Small intestine (tissue), 7 donors: ENCODE data around the gene LPO. TPM values are rescaled to one million over a fixed set of nuclear protein-coding genes. Genes with fewer than 3 reads are reported as not detected.

ENCODE experiments used
- DNase-seq, 2 donors: peaks; one replicate each; pipeline versions ENCODE4 v3.0.0 to v3.0.0-alpha.2; 2013
- FAIRE-seq: peaks from 2 replicates; lab custom pipeline; 2012; peaks lifted over from hg19 to GRCh38; lab: Jason Lieb, UNC
- H3K27ac ChIP-seq, 3 donors: one replicate each; pipeline ENCODE4 v1.5.1; 2013; ENCODE audit warnings: low read length in 2 of 3, mild to moderate bottlenecking in 2 of 3, control low read depth in 1 of 3, inconsistent platforms in 1 of 3, low read depth in 1 of 3, moderate library complexity in 1 of 3
- H3K27me3 ChIP-seq, 3 donors: one replicate each; pipeline ENCODE4 v1.6.1; 2013; ENCODE audit warnings: low read length in 3 of 3, inconsistent platforms in 1 of 3; ENCODE audit not compliant: control insufficient read depth in 3 of 3, insufficient read depth in 3 of 3
- H3K36me3 ChIP-seq, 3 donors: one replicate each; pipeline ENCODE4 v1.6.1; 2013; ENCODE audit warnings: low read length in 3 of 3, inconsistent platforms in 1 of 3, low read depth in 1 of 3, mild to moderate bottlenecking in 1 of 3, moderate library complexity in 1 of 3; ENCODE audit not compliant: control insufficient read depth in 3 of 3, insufficient read depth in 2 of 3
- H3K4me1 ChIP-seq, 3 donors: one replicate each; pipeline ENCODE4 v1.6.1; 2013; ENCODE audit warnings: low read length in 2 of 3, inconsistent platforms in 1 of 3, low read depth in 1 of 3, mild to moderate bottlenecking in 1 of 3, moderate library complexity in 1 of 3; ENCODE audit not compliant: control insufficient read depth in 3 of 3, insufficient read depth in 2 of 3
- H3K4me3 ChIP-seq, 3 donors: one replicate each; pipeline ENCODE4 v1.5.1; 2013; ENCODE audit warnings: low read length in 3 of 3, control low read depth in 1 of 3, inconsistent platforms in 1 of 3, low read depth in 1 of 3, mild to moderate bottlenecking in 1 of 3, moderate library complexity in 1 of 3
- H3K9me3 ChIP-seq, 2 donors: one replicate each; pipeline ENCODE4 v1.6.1; 2013; ENCODE audit warnings: low read depth in 1 of 2, low read length in 1 of 2; ENCODE audit not compliant: control insufficient read depth in 2 of 2, insufficient read depth in 1 of 2
- whole genome bisulfite sequencing, 3 donors: extraction: QIAGEN DNeasy Blood & Tissue Kit; methylation state at CpG; one replicate each; pipeline ENCODE4 v1.1.7; 2013; 5-methylcytosine and 5-hydroxymethylcytosine counted together
- polyA plus RNA-seq, 4 donors: library from polyadenylated mRNA; stranded (reverse) in 3 of 4; unstranded in 1 of 4; fragments of 200-250 nt in 3 of 4; fragments of 120-200 nt in 1 of 4; gene quantifications; one replicate each; pipeline versions ENCODE4 v1.2.1 to v1.2.3, GENCODE V29; 2013
- donor health status: healthy with polysubstance abuse.
- donor health status: control.
- donor health status: control.
- donor health status: Bipolar disorder and iron deficiency.
- donor health status: healthy.

The LPO gene
- polyA plus RNA-seq, 4 donors: 0.44 to 0.55 TPM; not detected in 2

DNA sequence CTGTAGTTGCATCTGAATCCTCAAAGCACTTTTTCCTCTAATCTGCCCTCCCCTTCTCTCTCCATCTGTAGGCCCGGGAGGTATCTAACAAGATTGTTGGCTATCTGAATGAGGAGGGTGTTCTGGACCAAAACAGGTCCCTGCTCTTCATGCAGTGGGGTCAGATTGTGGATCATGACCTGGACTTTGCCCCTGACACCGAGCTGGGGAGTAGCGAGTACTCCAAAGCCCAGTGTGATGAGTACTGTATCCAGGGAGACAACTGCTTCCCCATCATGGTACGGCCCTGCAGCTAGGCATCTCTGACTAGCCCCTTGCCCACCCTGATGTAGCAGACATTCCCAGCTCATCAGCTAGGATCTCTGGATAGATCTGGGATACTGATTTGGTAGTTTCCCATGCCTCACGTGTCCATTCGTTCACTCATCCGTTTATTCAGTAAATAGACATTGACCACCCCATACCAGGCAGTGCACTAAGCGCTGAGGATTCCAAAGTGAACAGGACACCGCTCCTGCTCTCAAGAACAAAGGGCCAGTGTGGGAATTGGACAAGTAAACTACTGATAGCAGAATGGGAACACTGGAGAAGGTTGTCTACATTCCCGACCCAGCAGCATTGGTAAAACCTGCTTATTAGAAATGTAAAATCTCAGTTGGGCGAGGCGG is 12.1 kb downstream of the LPO start:
- DNase-seq (no peak), FAIRE-seq (no peak)
- 74 to 90% (median 85%) methylated on average over 12 of the region's 12 CpGs for WGBS, 3 donors
- H3K4me1 ChIP-seq: peaks cover 2 to 25% (median 4%) of the 10 kb centered on the region in 3 donors
- H3K27ac ChIP-seq: no peak overlapping the region
- no peaks in the 10 kb centered on the region for H3K9me3 ChIP-seq
- no peaks in the 10 kb centered on the region for H3K36me3 ChIP-seq
- no peak overlapping the region for H3K4me3 ChIP-seq
- peaks cover 0 to 38% (median 10%) of the 10 kb centered on the region in 3 donors for H3K27me3 ChIP-seq

GRCh38 chr17:58252141-58252540 is 13.8 kb downstream of the LPO start:
- no peak overlapping the region for H3K4me3 ChIP-seq
- H3K27me3 ChIP-seq: peaks cover 0 to 38% (median 10%) of the 10 kb centered on the region in 3 donors
- DNase-seq: no peak
- FAIRE-seq: no peak
- H3K4me1 ChIP-seq: peaks cover 0 to 12% (median 4%) of the 10 kb centered on the region in 3 donors
- H3K36me3 ChIP-seq: no peaks in the 10 kb centered on the region
- H3K9me3 ChIP-seq: no peaks in the 10 kb centered on the region
- 72 to 73% (median 72%) methylated on average over 9 of the region's 9 CpGs for WGBS, 3 donors
- no peak overlapping the region for H3K27ac ChIP-seq

DNA sequence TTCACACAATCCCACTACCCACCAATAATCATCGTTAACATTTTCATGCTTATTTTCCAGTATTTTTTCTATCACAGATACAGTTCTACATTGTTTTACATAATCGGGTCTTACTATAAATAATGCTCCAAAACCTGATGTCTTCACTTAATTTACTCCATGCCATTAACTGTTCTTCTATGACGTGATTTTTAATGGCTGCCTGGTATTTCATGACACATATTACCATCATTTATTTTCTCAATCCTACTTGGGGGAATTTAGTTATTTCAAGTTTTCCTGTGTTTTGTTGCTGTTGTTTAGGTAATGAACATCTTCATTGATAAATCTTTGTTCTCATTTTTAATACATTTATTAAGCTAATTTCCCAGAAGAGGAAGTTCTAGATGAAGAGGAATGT is 14.7 kb downstream of the LPO start:
- Histone ChIP-seq H3K27me3 (peaks cover 0 to 38% (median 10%) of the 10 kb centered on the region in 3 donors), H3K4me3 (no peak overlapping the region), H3K9me3 (no peaks in the 10 kb centered on the region), H3K36me3 (no peaks in the 10 kb centered on the region), H3K27ac (no peak overlapping the region), H3K4me1 (peaks cover 0 to 7% (median 4%) of the 10 kb centered on the region in 3 donors)
- no peak for DNase-seq
- no peak for FAIRE-seq
- WGBS, 3 donors: 79 to 89% (median 82%) methylated on average over 3 of the region's 3 CpGs

GRCh38 chr17:58254803-58255202 is 16.4 kb downstream of the LPO start:
- DNase-seq (peak in 1 of 2 donors; percentile 24), FAIRE-seq (no peak)
- H3K36me3 ChIP-seq: no peaks in the 10 kb centered on the region
- 18 to 22% (median 19%) methylated on average over 8 of the region's 8 CpGs for WGBS, 3 donors
- H3K4me3 ChIP-seq: no peak overlapping the region
- H3K9me3 ChIP-seq: no peaks in the 10 kb centered on the region
- H3K27me3 ChIP-seq: peaks cover 0 to 29% (median 10%) of the 10 kb centered on the region in 3 donors
- no peaks in the 10 kb centered on the region for H3K4me1 ChIP-seq
- no peak overlapping the region for H3K27ac ChIP-seq

GRCh38 chr17:58262149-58262548 is 23.8 kb downstream of the LPO start:
- H3K4me1 ChIP-seq: no peaks in the 10 kb centered on the region
- H3K27me3 ChIP-seq: peaks cover 0 to 19% (median 4%) of the 10 kb centered on the region in 3 donors
- WGBS, 3 donors: 86 to 88% (median 87%) methylated on average over 11 of the region's 11 CpGs
- H3K9me3 ChIP-seq: no peaks in the 10 kb centered on the region
- DNase-seq (no peak), FAIRE-seq (no peak)
- H3K27ac ChIP-seq: no peak overlapping the region
- H3K36me3 ChIP-seq: no peaks in the 10 kb centered on the region
- no peak overlapping the region for H3K4me3 ChIP-seq

DNA sequence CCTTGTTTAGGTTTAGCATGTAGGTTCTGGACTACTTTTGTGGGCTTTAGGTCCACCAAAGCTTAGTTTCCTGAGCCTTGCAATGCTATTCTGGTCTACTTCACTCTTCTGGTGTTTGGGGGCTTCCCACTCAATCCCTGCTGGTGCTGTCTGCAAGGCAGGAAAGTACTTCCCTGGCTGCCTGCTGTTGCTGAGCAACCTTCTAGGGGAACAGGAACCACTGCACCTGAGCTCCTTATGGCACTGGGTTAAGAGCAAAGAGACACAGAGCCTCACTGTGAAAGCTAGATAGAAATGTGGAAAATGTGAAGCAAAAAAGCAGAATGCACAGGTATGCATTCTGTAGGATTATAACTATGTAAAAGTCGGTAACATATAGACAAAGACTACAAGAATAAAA is 25.4 kb downstream of the LPO start:
- H3K9me3 ChIP-seq: no peaks in the 10 kb centered on the region
- H3K27ac ChIP-seq: no peak overlapping the region
- no peaks in the 10 kb centered on the region for H3K36me3 ChIP-seq
- FAIRE-seq (no peak), DNase-seq (no peak)
- 79 to 82% (median 81%) methylated on average over 1 of the region's 1 CpG for WGBS, 3 donors
- peaks cover 0 to 19% (median 4%) of the 10 kb centered on the region in 3 donors for H3K27me3 ChIP-seq
- no peak overlapping the region for H3K4me3 ChIP-seq
- no peaks in the 10 kb centered on the region for H3K4me1 ChIP-seq

DNA sequence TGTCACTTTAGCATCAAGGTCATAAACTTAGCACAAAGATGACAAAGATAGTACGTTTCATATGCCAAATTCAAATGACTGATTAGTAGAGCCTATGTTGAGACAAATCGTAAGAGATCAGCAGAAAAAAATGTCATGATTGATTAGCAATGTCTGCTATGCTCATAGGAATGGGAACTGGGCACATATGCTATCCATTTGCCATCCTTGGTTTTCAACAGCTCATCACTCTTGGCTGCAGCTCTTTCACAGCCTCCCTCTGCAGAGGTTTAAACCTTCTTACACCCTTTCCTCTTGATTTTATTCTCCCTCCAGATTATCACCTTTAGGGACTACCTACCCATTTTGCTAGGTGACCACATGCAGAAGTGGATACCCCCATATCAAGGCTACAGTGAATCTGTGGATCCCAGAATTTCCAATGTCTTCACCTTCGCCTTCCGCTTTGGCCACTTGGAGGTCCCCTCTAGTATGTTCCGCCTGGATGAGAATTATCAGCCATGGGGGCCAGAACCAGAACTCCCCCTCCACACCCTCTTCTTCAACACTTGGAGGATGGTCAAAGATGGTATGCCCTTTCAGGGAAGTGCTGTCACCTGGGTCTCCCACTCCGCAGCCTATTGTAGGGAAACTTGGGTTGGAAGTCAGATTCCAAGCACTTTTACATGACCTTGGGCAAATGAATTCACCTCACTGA is 26.2 kb downstream of the LPO start:
- FAIRE-seq (no peak), DNase-seq (no peak)
- Histone ChIP-seq H3K9me3 (no peaks in the 10 kb centered on the region), H3K36me3 (no peaks in the 10 kb centered on the region), H3K4me3 (no peak overlapping the region), H3K27ac (no peak overlapping the region), H3K4me1 (no peaks in the 10 kb centered on the region), H3K27me3 (peaks cover 0 to 19% (median 4%) of the 10 kb centered on the region in 3 donors)
- 77 to 81% (median 77%) methylated on average over 6 of the region's 6 CpGs for WGBS, 3 donors

GRCh38 chr17:58265271-58265670 is 26.9 kb downstream of the LPO start:
- DNase-seq: no peak
- Histone ChIP-seq H3K9me3 (no peaks in the 10 kb centered on the region), H3K27ac (no peak overlapping the region), H3K4me3 (no peak overlapping the region), H3K27me3 (peaks cover 0 to 19% (median 4%) of the 10 kb centered on the region in 3 donors), H3K36me3 (no peaks in the 10 kb centered on the region), H3K4me1 (no peaks in the 10 kb centered on the region)
- 75 to 82% (median 81%) methylated on average over 4 of the region's 4 CpGs for WGBS, 3 donors
- FAIRE-seq: no peak
